ENCODE results near the gene HCST. TPM values are rescaled to one million over a fixed set of nuclear protein-coding genes. Genes with fewer than 3 reads are reported as not detected.
"Not testable (repeated sequence)": the region's sequence is repeated elsewhere in the genome, so short reads cannot be mapped to it uniquely, and the experiment has no call there.

HCST gene
- total and polyA plus RNA-seq, 12 donors = 2.8 to 97.2 (median 10.5) TPM; not detected in 1

- no peak for TF ChIP-seq POLR2A (IDR thresholded peaks at IDR 0.05)
- TF ChIP-seq, protein P1, sequence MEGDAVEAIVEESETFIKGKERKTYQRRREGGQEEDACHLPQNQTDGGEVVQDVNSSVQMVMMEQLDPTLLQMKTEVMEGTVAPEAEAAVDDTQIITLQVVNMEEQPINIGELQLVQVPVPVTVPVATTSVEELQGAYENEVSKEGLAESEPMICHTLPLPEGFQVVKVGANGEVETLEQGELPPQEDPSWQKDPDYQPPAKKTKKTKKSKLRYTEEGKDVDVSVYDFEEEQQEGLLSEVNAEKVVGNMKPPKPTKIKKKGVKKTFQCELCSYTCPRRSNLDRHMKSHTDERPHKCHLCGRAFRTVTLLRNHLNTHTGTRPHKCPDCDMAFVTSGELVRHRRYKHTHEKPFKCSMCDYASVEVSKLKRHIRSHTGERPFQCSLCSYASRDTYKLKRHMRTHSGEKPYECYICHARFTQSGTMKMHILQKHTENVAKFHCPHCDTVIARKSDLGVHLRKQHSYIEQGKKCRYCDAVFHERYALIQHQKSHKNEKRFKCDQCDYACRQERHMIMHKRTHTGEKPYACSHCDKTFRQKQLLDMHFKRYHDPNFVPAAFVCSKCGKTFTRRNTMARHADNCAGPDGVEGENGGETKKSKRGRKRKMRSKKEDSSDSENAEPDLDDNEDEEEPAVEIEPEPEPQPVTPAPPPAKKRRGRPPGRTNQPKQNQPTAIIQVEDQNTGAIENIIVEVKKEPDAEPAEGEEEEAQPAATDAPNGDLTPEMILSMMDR (IDR thresholded peaks at IDR 0.05) = no peak
- peak overlapping the region in 2 of 4 donors; percentile 11 to 68 for H3K4me3 ChIP-seq
- no peak for DNase-seq
- 0 to 6% (median 4%) methylated on average over 1 to 15 of the region's 15 CpGs for WGBS, 4 donors
- no peaks in the 10 kb centered on the region for H3K9me3 ChIP-seq (replicated peaks in 1 of 3)
- H3K36me3 ChIP-seq (replicated peaks in 1 of 2) = no peaks in the 10 kb centered on the region
- intact Hi-C loops (cut with DNase I) = no loop called here
- peaks cover 11% of the 10 kb centered on the region for H3K27me3 ChIP-seq
- peaks cover 4 to 5% of the 10 kb centered on the region in 2 donors for H3K4me1 ChIP-seq (replicated peaks in 1 of 2)
- no peak overlapping the region for H3K27ac ChIP-seq
These were observed 33.5 kb upstream of the HCST start for GRCh38 chr19:35868823-35869326.

DNA sequence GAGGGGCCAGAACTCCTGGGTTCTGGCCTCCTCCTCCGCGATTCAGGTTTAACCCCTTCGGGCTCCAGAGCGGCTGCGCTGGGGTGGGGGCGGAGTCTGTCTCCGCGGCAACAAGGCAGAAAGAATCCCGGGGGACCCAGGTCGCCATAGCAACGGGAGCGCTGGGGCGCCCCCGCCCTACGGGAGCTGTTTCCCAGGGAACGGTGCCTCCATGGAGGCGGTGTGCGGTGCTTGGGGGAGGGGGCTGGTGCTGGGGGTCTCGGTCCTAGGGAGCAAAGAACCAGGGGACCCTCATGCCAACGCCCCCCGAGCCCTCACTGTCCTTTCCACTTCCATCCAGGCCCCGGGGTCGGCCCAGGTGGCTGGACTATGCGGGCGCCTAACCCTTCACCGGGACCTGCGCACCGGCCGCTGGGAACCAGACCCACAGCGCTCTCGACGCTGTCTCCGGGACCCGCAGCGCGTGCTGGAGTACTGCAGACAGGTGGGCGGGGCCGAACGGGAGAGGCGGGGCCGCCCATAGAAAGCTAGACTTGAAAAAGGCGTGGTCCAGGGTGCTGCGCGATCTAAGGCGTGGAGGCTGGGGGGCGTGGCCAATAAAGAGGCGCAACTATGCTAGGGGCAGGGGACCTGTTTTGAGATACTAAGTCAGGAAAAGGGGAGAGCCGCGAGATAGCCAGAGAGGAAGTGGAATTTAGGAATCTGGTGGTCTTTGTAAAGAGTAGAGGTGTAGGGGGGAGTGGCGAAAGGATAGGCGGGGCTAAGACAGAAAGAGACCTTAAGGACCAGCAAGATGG lies 32.8 kb upstream of the HCST start:
- Histone ChIP-seq H3K4me3 (no peak overlapping the region), H3K4me1 (replicated peaks in 1 of 2) (peaks cover 4 to 5% of the 10 kb centered on the region in 2 donors), H3K9me3 (replicated peaks in 1 of 3) (no peaks in the 10 kb centered on the region), H3K27ac (no peak overlapping the region), H3K27me3 (peaks cover 11% of the 10 kb centered on the region), H3K36me3 (replicated peaks in 1 of 2) (no peaks in the 10 kb centered on the region)
- 2 to 4% (median 3%) methylated on average over 35 to 51 of the region's 51 CpGs for WGBS, 4 donors
- peak; percentile 45 to 87 (median 53) for DNase-seq
- intact Hi-C loops (cut with DNase I) = no loop called here
- TF ChIP-seq POLR2A (IDR thresholded peaks at IDR 0.05) = no peak
- TF ChIP-seq, protein P1 (IDR thresholded peaks at IDR 0.05) = no peak

GRCh38 chr19:35870124-35870736 lies 32.1 kb upstream of the HCST start:
- H3K27me3 ChIP-seq = peaks cover 11% of the 10 kb centered on the region
- H3K4me3 ChIP-seq; H3K9me3 ChIP-seq (replicated peaks in 1 of 3); intact Hi-C loops (cut with DNase I); H3K27ac ChIP-seq; H3K36me3 ChIP-seq (replicated peaks in 1 of 2); H3K4me1 ChIP-seq (replicated peaks in 1 of 2); DNase-seq: not testable (repeated sequence)
- 37 to 44% (median 38%) methylated on average over 26 of the region's 26 CpGs for WGBS, 4 donors

- H3K27me3 ChIP-seq = peaks cover 11% of the 10 kb centered on the region
- 66 to 77% (median 74%) methylated on average over 11 to 12 of the region's 12 CpGs for WGBS, 4 donors
- no peak overlapping the region for H3K27ac ChIP-seq
- H3K4me3 ChIP-seq = no peak overlapping the region
- H3K4me1 ChIP-seq (replicated peaks in 1 of 2) = peaks cover 4 to 5% of the 10 kb centered on the region in 2 donors
- intact Hi-C loops (cut with DNase I) = no loop called here
- TF ChIP-seq, protein P1 (IDR thresholded peaks at IDR 0.05) = no peak
- no peak for TF ChIP-seq POLR2A (IDR thresholded peaks at IDR 0.05)
- H3K9me3 ChIP-seq (replicated peaks in 1 of 3) = no peaks in the 10 kb centered on the region
- DNase-seq = no peak
- no peaks in the 10 kb centered on the region for H3K36me3 ChIP-seq (replicated peaks in 1 of 2)
These were observed 31.5 kb upstream of the HCST start for GRCh38 chr19:35870798-35871197.
